GM12872 (cell line): ENCODE results near the gene CBX4.

Source experiments
- TF ChIP-seq, protein P1 (sequence below): IDR thresholded peaks from 3 replicates; pipeline ENCODE4 v1.5.1; 2011; ENCODE audit warnings: low read depth, mild to moderate bottlenecking, low read length, moderate library complexity; ENCODE audit not compliant: insufficient read depth

Gene CBX4

DNA sequence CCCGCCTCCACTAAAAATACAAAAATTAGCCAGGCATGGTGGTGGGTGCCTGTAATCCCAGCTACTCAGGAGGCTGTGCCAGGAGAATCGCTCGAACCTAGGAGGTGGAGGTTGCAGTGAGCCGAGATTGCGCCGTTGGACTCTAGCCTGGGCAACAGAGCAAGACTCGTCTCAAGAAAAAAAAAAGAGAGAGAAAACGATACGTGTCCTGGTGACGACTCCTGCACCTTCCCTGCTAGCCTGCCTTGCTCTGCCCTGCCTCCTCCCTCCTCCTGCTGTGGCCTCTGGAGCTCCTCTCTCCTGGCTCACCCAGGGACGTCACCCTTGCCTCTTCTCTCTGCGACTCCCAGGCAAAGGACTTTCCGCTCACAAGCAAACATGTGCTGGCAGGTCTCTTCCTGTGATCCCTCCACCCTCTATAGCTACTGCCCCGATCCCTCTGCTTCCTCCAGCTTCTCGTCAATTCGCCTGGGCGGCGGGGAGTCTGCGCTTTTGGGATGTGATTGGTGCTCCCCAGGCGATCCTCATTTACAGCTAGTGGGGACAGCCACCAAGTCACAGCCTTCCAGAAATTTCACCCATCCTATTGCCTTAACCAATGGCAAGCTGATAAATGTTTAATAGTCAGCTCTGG is 25.5 kb upstream of the CBX4 start:
- TF ChIP-seq, protein P1, sequence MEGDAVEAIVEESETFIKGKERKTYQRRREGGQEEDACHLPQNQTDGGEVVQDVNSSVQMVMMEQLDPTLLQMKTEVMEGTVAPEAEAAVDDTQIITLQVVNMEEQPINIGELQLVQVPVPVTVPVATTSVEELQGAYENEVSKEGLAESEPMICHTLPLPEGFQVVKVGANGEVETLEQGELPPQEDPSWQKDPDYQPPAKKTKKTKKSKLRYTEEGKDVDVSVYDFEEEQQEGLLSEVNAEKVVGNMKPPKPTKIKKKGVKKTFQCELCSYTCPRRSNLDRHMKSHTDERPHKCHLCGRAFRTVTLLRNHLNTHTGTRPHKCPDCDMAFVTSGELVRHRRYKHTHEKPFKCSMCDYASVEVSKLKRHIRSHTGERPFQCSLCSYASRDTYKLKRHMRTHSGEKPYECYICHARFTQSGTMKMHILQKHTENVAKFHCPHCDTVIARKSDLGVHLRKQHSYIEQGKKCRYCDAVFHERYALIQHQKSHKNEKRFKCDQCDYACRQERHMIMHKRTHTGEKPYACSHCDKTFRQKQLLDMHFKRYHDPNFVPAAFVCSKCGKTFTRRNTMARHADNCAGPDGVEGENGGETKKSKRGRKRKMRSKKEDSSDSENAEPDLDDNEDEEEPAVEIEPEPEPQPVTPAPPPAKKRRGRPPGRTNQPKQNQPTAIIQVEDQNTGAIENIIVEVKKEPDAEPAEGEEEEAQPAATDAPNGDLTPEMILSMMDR, result no peak

DNA sequence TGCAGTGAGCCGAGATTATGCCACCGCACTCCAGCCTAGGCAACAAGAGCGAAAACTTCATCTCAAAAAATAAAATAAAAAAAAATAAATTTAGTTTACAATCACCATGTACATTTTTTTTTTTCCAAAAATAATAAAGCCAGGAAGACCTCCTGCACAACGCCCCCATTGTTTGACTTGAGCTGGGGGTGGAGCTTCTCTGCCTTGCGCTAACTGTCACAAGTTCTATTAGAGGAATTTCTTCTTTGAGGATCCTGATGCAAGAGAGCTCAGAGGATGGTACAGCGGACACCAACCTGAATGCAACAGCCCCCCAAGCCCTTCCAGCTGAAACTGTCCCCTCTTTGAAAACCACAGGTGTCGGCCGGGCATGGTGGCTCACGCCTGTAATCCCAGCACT is 24.9 kb upstream of the CBX4 start:
- TF ChIP-seq, protein P1, result no peak

DNA sequence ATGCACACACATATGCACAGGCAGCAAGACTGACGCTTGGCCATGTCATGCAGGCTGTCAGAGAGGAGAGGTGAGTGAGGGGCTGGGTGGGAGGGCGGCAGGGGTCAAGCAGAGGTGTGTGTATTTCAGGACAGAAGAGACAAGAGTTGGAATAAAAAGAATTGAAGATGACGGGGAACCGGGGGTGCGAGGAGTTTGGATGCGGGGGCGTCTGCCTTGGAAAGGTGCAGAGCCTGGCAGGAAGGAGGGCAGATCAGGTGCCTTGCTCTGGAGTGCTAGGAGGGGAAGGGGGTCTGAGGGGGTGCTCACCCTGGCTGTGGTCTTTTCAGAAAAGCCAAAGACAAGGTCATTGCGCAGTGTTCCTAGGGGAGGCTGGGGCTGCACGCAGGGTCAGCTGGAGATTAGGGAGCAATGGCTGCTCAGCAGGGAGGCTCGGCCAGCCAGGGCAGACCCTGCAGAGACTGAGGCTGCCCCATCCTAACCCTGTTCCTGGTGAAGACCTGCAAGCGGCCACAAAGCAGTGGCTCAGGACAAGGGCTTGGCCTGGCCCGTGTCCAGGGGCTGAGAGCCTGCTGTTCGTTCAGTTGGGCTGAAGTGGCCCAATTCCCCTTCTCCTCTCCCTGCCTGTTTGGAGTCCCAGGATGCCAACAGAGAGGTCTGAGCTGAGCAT is 23.7 kb upstream of the CBX4 start:
- TF ChIP-seq, protein P1, result no peak

DNA sequence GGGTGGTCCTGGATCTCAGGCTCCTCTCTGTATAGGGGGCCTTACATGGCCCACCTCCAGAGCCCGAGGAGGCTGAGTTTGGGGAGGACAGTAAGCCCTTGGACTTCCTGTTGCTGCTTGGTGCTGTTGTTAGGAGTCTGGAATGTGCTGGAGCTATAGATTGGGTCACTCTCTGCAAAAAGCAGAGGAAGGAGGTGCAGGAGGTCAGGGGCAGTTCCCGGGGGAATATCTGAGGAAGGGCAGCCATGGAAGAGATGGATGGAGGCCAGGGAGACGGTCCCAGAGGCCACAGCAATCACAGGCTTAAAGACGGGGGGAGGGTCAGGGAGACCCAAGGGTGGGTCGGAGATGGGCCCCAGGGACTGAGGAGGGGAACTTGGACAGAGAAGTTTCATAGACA is 23.0 kb upstream of the CBX4 start:
- TF ChIP-seq, protein P1, result no peak

DNA sequence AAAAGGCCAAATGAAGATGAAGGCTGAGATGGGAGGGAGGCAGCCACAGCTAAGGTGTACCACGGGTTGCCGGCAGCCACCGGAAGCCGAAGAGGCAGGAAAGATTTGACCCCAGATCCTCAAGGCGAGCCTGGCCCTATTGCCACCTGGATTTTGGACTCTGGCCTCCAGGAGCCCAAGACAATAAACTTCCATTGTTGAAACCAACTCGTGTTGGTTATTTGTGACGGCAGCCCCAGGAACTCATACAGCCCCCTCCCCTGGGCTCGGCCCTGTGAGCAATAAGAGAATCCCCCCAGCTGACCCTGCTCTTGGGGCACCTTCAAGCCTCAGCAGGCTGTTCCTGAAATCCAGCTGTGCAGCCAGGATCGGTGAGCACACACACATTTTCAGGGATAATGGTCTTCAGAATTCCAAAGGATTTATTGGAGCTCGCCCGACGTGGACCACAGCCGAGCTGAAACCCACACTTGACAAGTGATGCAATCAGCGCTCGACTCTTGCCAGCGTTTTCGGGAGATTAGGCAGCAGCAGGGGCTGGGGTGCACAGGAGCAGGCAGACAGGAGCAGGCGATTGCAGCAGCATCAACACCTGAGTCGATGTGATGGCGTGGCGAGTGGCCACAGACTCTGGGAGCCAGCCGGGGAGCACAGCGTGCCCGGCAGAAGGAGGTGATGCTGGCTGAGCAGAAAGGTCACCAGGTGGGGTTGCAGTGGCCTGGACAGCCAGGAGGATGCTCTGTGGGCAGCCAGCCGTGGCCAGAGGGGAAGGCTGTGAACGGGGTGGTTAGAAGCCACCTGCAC is 22.4 kb upstream of the CBX4 start:
- TF ChIP-seq, protein P1, result no peak

DNA sequence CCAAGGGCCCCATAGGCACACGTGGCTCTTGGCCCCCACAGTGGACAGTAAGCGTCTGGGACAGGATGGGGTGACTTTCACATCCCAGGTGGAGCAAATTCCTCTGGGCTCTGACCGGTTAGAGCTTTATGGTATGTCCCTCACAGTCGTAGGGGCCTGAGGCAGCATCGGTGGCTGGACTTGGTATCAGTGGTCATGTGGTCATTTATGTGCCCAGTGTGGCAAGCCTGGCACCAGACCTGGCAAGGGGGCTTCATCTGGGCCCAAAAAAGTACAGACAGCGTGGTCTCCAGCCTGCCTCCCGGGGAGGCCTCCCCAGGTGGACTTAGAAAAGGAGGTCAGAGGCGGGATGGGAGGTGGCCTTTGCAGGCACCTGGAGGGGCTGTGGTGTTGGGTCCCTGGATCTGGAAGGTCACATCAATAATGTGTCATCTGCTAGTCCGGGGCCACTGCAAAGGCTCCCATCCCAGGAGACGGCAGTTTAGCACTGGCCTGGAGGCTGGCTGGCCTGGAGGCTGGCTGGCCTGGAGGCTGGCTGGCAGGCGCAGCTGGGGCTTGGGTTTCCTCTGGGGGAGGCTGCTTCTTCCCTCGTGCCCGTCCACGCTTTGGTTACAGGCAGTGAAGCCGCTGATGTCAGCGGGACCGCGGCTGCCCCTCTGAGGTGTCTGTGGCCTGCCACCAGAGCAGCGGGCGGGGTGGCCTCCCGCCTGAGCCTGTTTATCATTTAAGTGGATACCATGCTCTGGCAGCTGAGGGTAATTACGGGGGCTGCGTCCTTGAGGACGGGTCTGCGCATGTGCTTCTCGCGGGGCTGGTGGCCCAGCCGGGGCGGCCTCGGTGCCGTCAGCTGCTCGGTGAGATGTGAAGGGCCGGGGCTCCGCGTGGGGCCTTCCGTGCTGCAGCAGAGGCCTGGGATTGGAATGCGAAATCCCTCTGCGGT is 20.7 kb upstream of the CBX4 start:
- TF ChIP-seq, protein P1, result no peak
